Activated naive CD8-positive, alpha-beta T cell treated with anti-CD3 and anti-CD28 coated beads, Interleukin-2, amount 10 ng/mL, durations not matched to agents 7 days and 5 days (primary cell): ENCODE measurements around the gene CD46. TPM values are rescaled to one million over a fixed set of nuclear protein-coding genes. Genes with fewer than 3 reads are reported as not detected.

Experiments
- ATAC-seq: fragments of 150-1000 bp; cut with Tn5 transposase; one replicate; pipeline ENCODE4 v1.10.0; 2021; ENCODE audit warnings: low read depth, moderate library complexity
- POLR2A ChIA-PET: fragments of 350-600 bp; sonication (Branson Sonifier 250); formaldehyde crosslinking; loops from one replicate; lab custom pipeline; 2021; ENCODE audit warnings: antibody characterized with exemption; lab: Charles Lee
- DNase-seq: peaks from one replicate; pipeline ENCODE4 v3.0.0; 2021
- H3K27ac Mint-ChIP-seq: one replicate; pipeline ENCODE4 v1.8.0; 2022; ENCODE audit warnings: mild to moderate bottlenecking, mixed read lengths
- H3K27me3 Mint-ChIP-seq: one replicate; pipeline ENCODE4 v1.8.0; 2022; ENCODE audit warnings: mild to moderate bottlenecking, moderate library complexity, mixed read lengths
- H3K36me3 Mint-ChIP-seq: one replicate; pipeline ENCODE4 v1.8.0; 2021; ENCODE audit warnings: mild to moderate bottlenecking, mixed read lengths
- H3K4me1 Mint-ChIP-seq: one replicate; pipeline ENCODE4 v1.8.0; 2021; ENCODE audit warnings: mixed read lengths
- H3K4me3 Mint-ChIP-seq: one replicate; pipeline ENCODE4 v1.8.0; 2022; ENCODE audit warnings: mild to moderate bottlenecking, moderate library complexity, mixed read lengths
- H3K9me3 Mint-ChIP-seq: one replicate; pipeline ENCODE4 v1.8.0; 2021; ENCODE audit warnings: mixed read lengths
- total RNA-seq, 2 experiments: library from RNA; stranded (reverse); gene quantifications; one replicate each; pipeline ENCODE4 v1.2.3, GENCODE V29; 2021

The CD46 gene
- total RNA-seq, 2 experiments from 2014 or later = 146 to 151 TPM

GRCh38 chr1:207833956-207834660 is 82.3 kb downstream of the CD46 start:
- POLR2A ChIA-PET = interaction anchor here (12.7 kb wide), 1 partner anchor 31 kb away, joined by 153 read pairs; no protein-coding TSS in a partner anchor
- Mint-ChIP-seq H3K27me3 (no peaks in the 10 kb centered on the region), H3K9me3 (no peaks in the 10 kb centered on the region), H3K4me3 (no peak overlapping the region), H3K36me3 (peaks cover 20% of the 10 kb centered on the region), H3K27ac (peak overlapping the region; percentile 6), H3K4me1 (peaks cover 55% of the 10 kb centered on the region)
- DNase-seq (no peak), ATAC-seq (no peak)

GRCh38 chr1:207835958-207836357 is 84.1 kb downstream of the CD46 start:
- Mint-ChIP-seq H3K9me3 (no peaks in the 10 kb centered on the region), H3K4me1 (peaks cover 59% of the 10 kb centered on the region), H3K27ac (no peak overlapping the region), H3K27me3 (no peaks in the 10 kb centered on the region), H3K4me3 (no peak overlapping the region), H3K36me3 (peaks cover 29% of the 10 kb centered on the region)
- ATAC-seq = no peak
- POLR2A ChIA-PET = interaction anchor here (1.6 kb wide), 1 partner anchor 10 kb away, joined by 3 read pairs; no protein-coding TSS in a partner anchor
- DNase-seq = no peak

DNA sequence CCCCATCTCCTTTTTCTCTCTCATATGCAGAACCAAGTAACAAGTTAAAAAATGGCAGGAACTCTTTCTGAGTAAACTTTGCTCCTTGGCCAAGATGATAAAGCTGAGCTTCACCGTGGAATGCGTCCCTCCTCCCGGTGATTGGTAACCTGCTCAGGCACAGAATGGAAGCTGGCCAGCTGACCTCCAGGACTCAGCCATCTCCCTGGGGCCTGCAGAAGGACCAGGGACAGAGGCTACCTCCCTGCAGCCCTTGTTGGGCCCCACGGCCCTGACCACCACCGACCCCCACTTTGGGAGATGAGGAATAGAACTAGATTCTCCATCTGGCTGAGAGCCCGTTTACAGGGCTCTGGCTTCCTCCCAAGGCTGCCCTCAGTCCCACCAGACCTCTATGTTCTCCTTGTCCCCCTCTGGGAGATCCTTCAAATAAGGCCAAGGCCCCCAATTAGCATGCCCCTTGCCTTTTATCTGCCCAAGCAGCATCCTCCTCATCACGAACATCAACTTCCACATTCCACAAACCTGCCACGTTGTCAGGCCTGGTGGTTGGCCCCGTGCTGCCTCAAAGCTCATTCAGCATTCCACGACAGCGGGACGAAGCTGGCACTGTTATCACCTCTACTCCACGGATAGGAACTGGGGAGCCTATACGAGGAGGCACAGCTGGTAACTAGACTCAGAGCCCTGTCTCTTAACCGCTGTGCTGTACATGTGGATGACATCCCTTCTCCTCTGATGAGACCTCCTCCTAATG is 84.9 kb downstream of the CD46 start:
- Mint-ChIP-seq H3K4me1 (peaks cover 52% of the 10 kb centered on the region), H3K27me3 (no peaks in the 10 kb centered on the region), H3K9me3 (no peaks in the 10 kb centered on the region), H3K36me3 (peaks cover 29% of the 10 kb centered on the region), H3K27ac (peak overlapping the region; percentile 53), H3K4me3 (no peak overlapping the region)
- no peak for DNase-seq
- ATAC-seq = no peak
- POLR2A ChIA-PET = interaction anchor here (1.6 kb wide), 1 partner anchor 11 kb away, joined by 3 read pairs; no protein-coding TSS in a partner anchor

- Mint-ChIP-seq H3K27me3 (no peaks in the 10 kb centered on the region), H3K36me3 (peaks cover 29% of the 10 kb centered on the region), H3K4me1 (peaks cover 43% of the 10 kb centered on the region), H3K4me3 (no peak overlapping the region), H3K27ac (no peak overlapping the region), H3K9me3 (no peaks in the 10 kb centered on the region)
- POLR2A ChIA-PET = interaction anchor here (1.6 kb wide), 1 partner anchor 12 kb away, joined by 3 read pairs; no protein-coding TSS in a partner anchor
- DNase-seq (no peak), ATAC-seq (no peak)
These were observed 85.8 kb downstream of the CD46 start for GRCh38 chr1:207837673-207838072.

DNA sequence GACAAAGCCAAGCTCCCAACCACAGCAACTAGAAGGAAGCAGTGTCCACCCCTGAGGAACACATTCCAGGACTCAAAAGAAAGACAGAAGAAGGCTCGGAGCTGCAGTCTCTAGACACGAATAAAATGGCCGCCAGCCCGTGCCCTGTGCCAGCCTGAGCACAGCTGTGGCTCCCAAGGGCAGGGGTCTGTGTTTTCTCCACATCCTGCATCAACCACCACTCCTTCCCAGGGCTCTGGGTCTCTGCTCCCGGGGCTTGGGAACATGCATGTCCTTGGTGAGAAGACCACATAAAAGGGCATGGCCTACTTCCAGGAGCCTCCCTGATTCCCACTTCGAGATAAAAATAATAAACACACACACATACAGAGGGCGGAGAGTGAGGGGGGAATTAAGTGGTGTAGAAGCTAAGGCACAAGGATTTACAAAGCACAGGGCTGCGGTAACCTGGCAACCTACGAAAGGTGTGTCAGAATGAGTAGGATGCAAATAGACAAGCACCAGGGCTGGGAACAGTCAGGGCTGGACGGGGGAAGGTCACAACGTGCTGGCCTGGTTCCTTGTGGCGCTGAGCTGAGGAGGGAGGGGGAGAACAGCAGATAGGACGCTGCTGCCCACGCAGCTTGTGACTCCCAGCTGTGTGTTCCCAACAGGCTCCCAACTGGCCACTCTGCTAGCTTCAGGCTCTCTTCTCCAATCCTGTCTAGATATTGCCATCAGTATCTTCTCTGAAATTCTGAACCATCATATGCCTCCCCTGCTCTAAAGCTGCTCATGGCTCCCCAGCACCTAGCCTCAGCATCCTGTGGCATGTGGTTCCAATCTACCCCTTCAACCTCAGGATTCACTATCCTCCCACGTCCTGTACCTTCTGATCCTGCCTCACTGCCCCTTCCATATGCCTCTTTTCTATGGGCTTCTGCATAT is 86.6 kb downstream of the CD46 start:
- ATAC-seq (peak; percentile 31), DNase-seq (no peak)
- peaks cover 29% of the 10 kb centered on the region for H3K36me3 Mint-ChIP-seq
- H3K27me3 Mint-ChIP-seq = no peaks in the 10 kb centered on the region
- H3K4me3 Mint-ChIP-seq = peak overlapping the region; percentile 1
- peaks cover 38% of the 10 kb centered on the region for H3K4me1 Mint-ChIP-seq
- H3K9me3 Mint-ChIP-seq = no peaks in the 10 kb centered on the region
- peak overlapping the region; percentile 72 for H3K27ac Mint-ChIP-seq
- POLR2A ChIA-PET = interaction anchor here (0.8 to 1.4 kb wide), 3 partner anchors 9 to 30 kb away, joined by 3 to 4 read pairs (median 3); no protein-coding TSS in a partner anchor

GRCh38 chr1:207839083-207839413 is 87.2 kb downstream of the CD46 start:
- ATAC-seq = peak; percentile 29
- Mint-ChIP-seq H3K27me3 (no peaks in the 10 kb centered on the region), H3K36me3 (peaks cover 29% of the 10 kb centered on the region), H3K4me3 (peak overlapping the region; percentile 1), H3K27ac (peak overlapping the region; percentile 72), H3K9me3 (no peaks in the 10 kb centered on the region), H3K4me1 (peaks cover 38% of the 10 kb centered on the region)
- no peak for DNase-seq
- POLR2A ChIA-PET = interaction anchor here (0.8 to 1.4 kb wide), 3 partner anchors 10 to 29 kb away, joined by 3 to 4 read pairs (median 3); no protein-coding TSS in a partner anchor

GRCh38 chr1:207840380-207840779 is 88.5 kb downstream of the CD46 start:
- ATAC-seq (no peak), DNase-seq (no peak)
- Mint-ChIP-seq H3K9me3 (no peaks in the 10 kb centered on the region), H3K27me3 (no peaks in the 10 kb centered on the region), H3K4me1 (peaks cover 33% of the 10 kb centered on the region), H3K27ac (no peak overlapping the region), H3K4me3 (no peak overlapping the region), H3K36me3 (peaks cover 34% of the 10 kb centered on the region)
- POLR2A ChIA-PET = no interaction called here

- no peak overlapping the region for H3K4me3 Mint-ChIP-seq
- no peaks in the 10 kb centered on the region for H3K9me3 Mint-ChIP-seq
- POLR2A ChIA-PET = no interaction called here
- peaks cover 33% of the 10 kb centered on the region for H3K36me3 Mint-ChIP-seq
- H3K27ac Mint-ChIP-seq = no peak overlapping the region
- peaks cover 32% of the 10 kb centered on the region for H3K4me1 Mint-ChIP-seq
- no peak for ATAC-seq
- H3K27me3 Mint-ChIP-seq = no peaks in the 10 kb centered on the region
- DNase-seq = no peak
These were observed 89.4 kb downstream of the CD46 start for GRCh38 chr1:207841293-207841692.

DNA sequence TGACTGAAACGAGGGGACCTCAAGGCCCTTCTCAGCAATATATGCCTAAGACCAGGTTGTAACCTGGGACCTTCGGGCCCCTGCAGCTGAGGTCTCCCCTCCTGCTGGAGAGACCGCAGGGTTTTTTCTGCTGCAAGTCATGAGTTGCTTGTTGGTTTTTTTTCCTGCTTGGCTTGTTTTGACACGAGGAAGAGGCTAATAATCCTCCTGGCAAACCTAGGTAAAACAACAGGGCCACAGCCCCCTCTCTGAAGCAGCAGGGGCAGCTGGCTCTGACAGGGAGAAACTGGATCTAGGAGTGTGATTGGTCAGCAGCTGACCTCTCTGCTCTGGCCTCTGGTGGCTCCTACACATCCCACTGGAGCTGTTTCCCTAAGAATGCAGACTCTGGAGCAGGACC is 90.0 kb downstream of the CD46 start:
- DNase-seq (no peak), ATAC-seq (no peak)
- Mint-ChIP-seq H3K4me3 (no peak overlapping the region), H3K9me3 (no peaks in the 10 kb centered on the region), H3K27me3 (no peaks in the 10 kb centered on the region), H3K36me3 (peaks cover 31% of the 10 kb centered on the region), H3K27ac (no peak overlapping the region), H3K4me1 (peaks cover 28% of the 10 kb centered on the region)
- POLR2A ChIA-PET = no interaction called here

GRCh38 chr1:207842506-207842905 is 90.7 kb downstream of the CD46 start:
- Mint-ChIP-seq H3K27me3 (no peaks in the 10 kb centered on the region), H3K4me1 (peaks cover 27% of the 10 kb centered on the region), H3K9me3 (no peaks in the 10 kb centered on the region), H3K27ac (no peak overlapping the region), H3K36me3 (peaks cover 30% of the 10 kb centered on the region), H3K4me3 (no peak overlapping the region)
- ATAC-seq = no peak
- POLR2A ChIA-PET = interaction anchor here (1.1 kb wide), 1 partner anchor 19 kb away, joined by 4 read pairs; no protein-coding TSS in a partner anchor
- no peak for DNase-seq

GRCh38 chr1:207844371-207844770 is 92.5 kb downstream of the CD46 start:
- H3K36me3 Mint-ChIP-seq = peaks cover 21% of the 10 kb centered on the region
- H3K4me1 Mint-ChIP-seq = peaks cover 27% of the 10 kb centered on the region
- no peaks in the 10 kb centered on the region for H3K9me3 Mint-ChIP-seq
- no peak for DNase-seq
- no peak for ATAC-seq
- H3K27ac Mint-ChIP-seq = no peak overlapping the region
- no peak overlapping the region for H3K4me3 Mint-ChIP-seq
- H3K27me3 Mint-ChIP-seq = no peaks in the 10 kb centered on the region
- POLR2A ChIA-PET = no interaction called here
